ENCODE measurements around the gene IGSF10. TPM values are rescaled to one million over a fixed set of nuclear protein-coding genes. Genes with fewer than 3 reads are reported as not detected.

Gene IGSF10
- total and polyA plus RNA-seq, 2 donors (not counting 1 experiment from before 2014, with no cell fraction given) = 0.03 TPM; not detected in 1

- peaks cover 0 to 4% of the 10 kb centered on the region in 2 donors for H3K4me1 ChIP-seq (ENCODE audit: control insufficient read depth in 2 of 2, insufficient read depth in 2 of 2, low read length in 2 of 2)
- H2AFZ ChIP-seq (ENCODE audit: insufficient read depth, low read depth, low read length, poor library complexity, severe bottlenecking) = no peak overlapping the region
- intact Hi-C loops (cut with micrococcal nuclease) = no loop called here
- H3K79me2 ChIP-seq (ENCODE audit: control insufficient read depth, insufficient read depth, low read length) = no peaks in the 10 kb centered on the region
- no peak overlapping the region for H3K4me2 ChIP-seq (replicated peaks; ENCODE audit: low read depth, low read length, poor library complexity, severe bottlenecking)
- no peak overlapping the region for H3K4me3 ChIP-seq (ENCODE audit: control extremely low read depth in 1 of 5, extremely low read depth in 1 of 5, insufficient read depth in 1 of 5, low read depth in 2 of 5, low read length in 4 of 5)
- no peaks in the 10 kb centered on the region for H3K9me3 Mint-ChIP-seq (ENCODE audit: insufficient read depth)
- no peak for ATAC-seq (ENCODE audit: low read depth)
- no peak overlapping the region for H3K27ac Mint-ChIP-seq
- H3K9me3 ChIP-seq (ENCODE audit: control extremely low read depth in 1 of 3, control insufficient read depth in 2 of 3, insufficient read depth in 1 of 3, low read length in 2 of 3) = no peaks in the 10 kb centered on the region
- H3K4me3 Mint-ChIP-seq = no peak overlapping the region
- ChIA-PET POLR2A (no interaction called here), CTCF (no interaction called here)
- no peaks in the 10 kb centered on the region for H3K36me3 ChIP-seq (replicated peaks in 1 of 2; ENCODE audit: control extremely low read depth in 1 of 2, control insufficient read depth in 1 of 2, extremely low read depth in 1 of 2, insufficient read depth in 2 of 2, low read length in 1 of 2)
- H3K27me3 ChIP-seq (replicated peaks in 1 of 4; ENCODE audit: control extremely low read depth in 1 of 4, control insufficient read depth in 3 of 4, insufficient read depth in 4 of 4, low read length in 3 of 4) = no peaks in the 10 kb centered on the region
- no peak overlapping the region for H3K27ac ChIP-seq (ENCODE audit: low read length in 2 of 2)
- no CpG with 5 or more reads among the region's 6 CpGs for WGBS (ENCODE audit: insufficient coverage)
- DNase-seq = no peak
- no peaks in the 10 kb centered on the region for H3K27me3 Mint-ChIP-seq
- no peak overlapping the region for H3K9ac ChIP-seq (ENCODE audit: low read length)
- TF ChIP-seq, protein P1, sequence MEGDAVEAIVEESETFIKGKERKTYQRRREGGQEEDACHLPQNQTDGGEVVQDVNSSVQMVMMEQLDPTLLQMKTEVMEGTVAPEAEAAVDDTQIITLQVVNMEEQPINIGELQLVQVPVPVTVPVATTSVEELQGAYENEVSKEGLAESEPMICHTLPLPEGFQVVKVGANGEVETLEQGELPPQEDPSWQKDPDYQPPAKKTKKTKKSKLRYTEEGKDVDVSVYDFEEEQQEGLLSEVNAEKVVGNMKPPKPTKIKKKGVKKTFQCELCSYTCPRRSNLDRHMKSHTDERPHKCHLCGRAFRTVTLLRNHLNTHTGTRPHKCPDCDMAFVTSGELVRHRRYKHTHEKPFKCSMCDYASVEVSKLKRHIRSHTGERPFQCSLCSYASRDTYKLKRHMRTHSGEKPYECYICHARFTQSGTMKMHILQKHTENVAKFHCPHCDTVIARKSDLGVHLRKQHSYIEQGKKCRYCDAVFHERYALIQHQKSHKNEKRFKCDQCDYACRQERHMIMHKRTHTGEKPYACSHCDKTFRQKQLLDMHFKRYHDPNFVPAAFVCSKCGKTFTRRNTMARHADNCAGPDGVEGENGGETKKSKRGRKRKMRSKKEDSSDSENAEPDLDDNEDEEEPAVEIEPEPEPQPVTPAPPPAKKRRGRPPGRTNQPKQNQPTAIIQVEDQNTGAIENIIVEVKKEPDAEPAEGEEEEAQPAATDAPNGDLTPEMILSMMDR (IDR thresholded peaks at IDR 0.05) = no peak
- no peak for TF ChIP-seq EZH2 (IDR thresholded peaks at IDR 0.05; ENCODE audit: borderline replicate concordance, insufficient read depth, low read depth, low read length, poor library complexity, severe bottlenecking)
- H4K20me1 ChIP-seq (ENCODE audit: control insufficient read depth, insufficient read depth, low read length, poor library complexity, severe bottlenecking) = no peaks in the 10 kb centered on the region
- peaks cover 4% of the 10 kb centered on the region for H3K4me1 Mint-ChIP-seq
Measured at GRCh38 chr3:151419806-151420205, 41.1 kb downstream of the IGSF10 start.

DNA sequence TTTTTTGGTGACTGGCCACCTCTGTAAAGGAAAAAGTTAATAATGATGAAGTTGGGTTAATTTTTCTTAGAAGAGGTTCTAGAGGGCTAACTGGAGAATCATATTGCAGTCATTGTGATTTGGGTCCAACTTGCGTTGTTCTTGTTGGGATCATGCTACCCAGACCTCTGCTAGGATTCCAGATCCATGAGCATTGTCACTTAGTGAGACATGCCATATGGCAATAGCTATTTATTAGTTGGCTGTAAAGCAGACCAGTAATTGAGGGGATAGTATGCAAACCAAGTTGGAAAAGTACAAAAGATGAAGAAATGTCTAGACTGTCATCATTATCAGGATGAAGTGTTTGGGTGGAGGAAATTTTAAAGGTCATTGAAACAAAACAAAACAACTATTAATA lies 45.6 kb downstream of the IGSF10 start:
- intact Hi-C loops (cut with micrococcal nuclease) = no loop called here
- ChIA-PET CTCF (interaction anchor here (1.6 kb wide), 1 partner anchor 19 kb away, joined by 7 read pairs; no protein-coding TSS in a partner anchor), POLR2A (no interaction called here)
- no peaks in the 10 kb centered on the region for H3K79me2 ChIP-seq (ENCODE audit: control insufficient read depth, insufficient read depth, low read length)
- H3K4me1 ChIP-seq (ENCODE audit: control insufficient read depth in 2 of 2, insufficient read depth in 2 of 2, low read length in 2 of 2) = no peaks in the 10 kb centered on the region
- no peaks in the 10 kb centered on the region for H4K20me1 ChIP-seq (ENCODE audit: control insufficient read depth, insufficient read depth, low read length, poor library complexity, severe bottlenecking)
- H3K27ac ChIP-seq (ENCODE audit: low read length in 2 of 2) = no peak overlapping the region
- H3K4me2 ChIP-seq (replicated peaks; ENCODE audit: low read depth, low read length, poor library complexity, severe bottlenecking) = no peak overlapping the region
- H3K9ac ChIP-seq (ENCODE audit: low read length) = no peak overlapping the region
- no peaks in the 10 kb centered on the region for H3K9me3 Mint-ChIP-seq (ENCODE audit: insufficient read depth)
- H3K4me3 Mint-ChIP-seq = no peak overlapping the region
- no peak overlapping the region for H3K4me3 ChIP-seq (ENCODE audit: control extremely low read depth in 1 of 5, extremely low read depth in 1 of 5, insufficient read depth in 1 of 5, low read depth in 2 of 5, low read length in 4 of 5)
- no peak overlapping the region for H3K27ac Mint-ChIP-seq
- no peak for DNase-seq
- no peak overlapping the region for H2AFZ ChIP-seq (ENCODE audit: insufficient read depth, low read depth, low read length, poor library complexity, severe bottlenecking)
- H3K27me3 Mint-ChIP-seq = no peaks in the 10 kb centered on the region
- peaks cover 0 to 4% (median 3%) of the 10 kb centered on the region in 3 donors for H3K9me3 ChIP-seq (ENCODE audit: control extremely low read depth in 1 of 3, control insufficient read depth in 2 of 3, insufficient read depth in 1 of 3, low read length in 2 of 3)
- peaks cover 15% of the 10 kb centered on the region for H3K4me1 Mint-ChIP-seq
- H3K36me3 ChIP-seq (replicated peaks in 1 of 2; ENCODE audit: control extremely low read depth in 1 of 2, control insufficient read depth in 1 of 2, extremely low read depth in 1 of 2, insufficient read depth in 2 of 2, low read length in 1 of 2) = no peaks in the 10 kb centered on the region
- no peak for TF ChIP-seq EZH2 (IDR thresholded peaks at IDR 0.05; ENCODE audit: borderline replicate concordance, insufficient read depth, low read depth, low read length, poor library complexity, severe bottlenecking)
- TF ChIP-seq, protein P1 (IDR thresholded peaks at IDR 0.05) = no peak
- no peaks in the 10 kb centered on the region for H3K27me3 ChIP-seq (replicated peaks in 1 of 4; ENCODE audit: control extremely low read depth in 1 of 4, control insufficient read depth in 3 of 4, insufficient read depth in 4 of 4, low read length in 3 of 4)
- no peak for ATAC-seq (ENCODE audit: low read depth)
- 100% methylated on average over 1 of the region's 1 CpG for WGBS (ENCODE audit: insufficient coverage)

All from B cell (primary cell).